HG02759 (cell line): ENCODE measurements around the gene ERN1.
"Not testable (repeated sequence)": the region's sequence is repeated elsewhere in the genome, so short reads cannot be mapped to it uniquely, and the experiment has no call there.

ENCODE experiments used
- ATAC-seq: cut with Tn5 transposase; IDR thresholded peaks from one replicate; pipeline ENCODE4 v1.9.1; 2021; ENCODE audit warnings: mild to moderate bottlenecking, moderate library complexity; ENCODE audit not compliant: unreplicated experiment

ERN1 gene

DNA sequence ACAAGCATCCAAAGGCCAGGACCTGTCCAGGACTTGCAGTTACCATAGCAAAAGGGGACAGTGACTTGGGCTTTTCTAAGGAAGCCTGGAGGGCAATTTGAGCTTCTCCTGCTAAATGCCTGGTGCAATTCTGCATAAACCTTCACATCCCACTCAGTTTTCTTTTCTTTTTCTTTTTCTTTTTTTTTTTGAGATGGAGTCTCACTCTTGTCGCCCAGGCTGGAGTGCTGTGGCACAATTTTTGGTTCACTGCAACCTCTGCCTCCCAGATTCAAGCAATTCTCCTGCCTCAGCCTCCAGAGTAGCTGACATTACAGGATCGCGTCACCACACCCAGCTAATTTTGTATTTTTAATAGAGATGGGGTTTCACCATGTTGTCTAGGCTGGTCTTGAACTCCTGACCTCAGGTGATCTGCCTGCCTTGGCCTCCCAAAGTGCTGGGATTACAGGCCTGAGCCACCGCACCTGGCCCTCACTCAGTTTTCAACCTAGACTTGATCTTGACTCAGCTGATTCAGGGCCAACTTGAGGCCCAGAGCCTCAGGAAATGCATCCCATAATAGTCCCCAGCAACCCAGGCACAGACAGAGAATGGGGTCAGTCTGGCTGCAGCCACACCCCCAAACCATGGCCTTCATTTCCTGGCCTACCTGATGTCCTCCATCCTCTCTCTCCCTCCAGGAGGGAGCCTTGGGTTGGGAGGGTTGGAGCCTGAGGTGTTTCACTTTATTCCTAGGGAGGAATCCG, 122.7 kb downstream of the ERN1 start:
- ATAC-seq, result not testable (repeated sequence)

DNA sequence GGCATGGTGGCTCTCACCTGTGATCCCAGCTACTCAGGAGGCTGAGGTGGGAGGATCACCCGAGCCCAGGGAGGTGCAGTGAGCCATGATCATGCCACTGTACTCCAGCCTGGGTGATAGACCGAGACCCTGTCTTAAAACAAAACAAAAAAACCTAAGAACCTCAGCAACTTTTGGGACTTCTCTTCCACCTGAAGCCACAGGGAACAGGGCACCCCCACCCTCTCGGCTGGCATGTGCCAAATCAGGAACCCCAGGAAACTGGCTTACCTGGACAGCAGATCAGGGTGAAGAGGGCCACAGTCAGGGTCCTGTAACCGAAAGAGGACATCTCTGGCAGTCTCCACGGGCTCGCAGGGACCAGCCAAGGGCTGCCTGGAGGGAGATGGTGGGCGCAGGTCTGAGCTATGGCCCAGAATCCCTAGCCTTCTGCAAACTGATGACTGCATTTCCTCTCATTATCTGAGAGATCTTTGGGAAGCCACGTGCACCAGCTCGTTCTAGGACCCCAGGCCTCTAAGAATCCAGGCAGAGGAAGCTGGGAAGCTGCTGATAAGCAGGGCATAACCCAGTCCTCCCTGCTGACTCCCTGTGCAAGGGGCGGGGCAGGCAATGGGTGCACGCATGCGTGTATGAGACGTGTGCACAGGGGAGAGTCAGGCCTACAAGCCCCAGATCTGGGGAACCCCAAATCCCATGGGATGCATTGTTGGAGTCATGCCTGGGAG, 123.4 kb downstream of the ERN1 start:
- no peak for ATAC-seq

DNA sequence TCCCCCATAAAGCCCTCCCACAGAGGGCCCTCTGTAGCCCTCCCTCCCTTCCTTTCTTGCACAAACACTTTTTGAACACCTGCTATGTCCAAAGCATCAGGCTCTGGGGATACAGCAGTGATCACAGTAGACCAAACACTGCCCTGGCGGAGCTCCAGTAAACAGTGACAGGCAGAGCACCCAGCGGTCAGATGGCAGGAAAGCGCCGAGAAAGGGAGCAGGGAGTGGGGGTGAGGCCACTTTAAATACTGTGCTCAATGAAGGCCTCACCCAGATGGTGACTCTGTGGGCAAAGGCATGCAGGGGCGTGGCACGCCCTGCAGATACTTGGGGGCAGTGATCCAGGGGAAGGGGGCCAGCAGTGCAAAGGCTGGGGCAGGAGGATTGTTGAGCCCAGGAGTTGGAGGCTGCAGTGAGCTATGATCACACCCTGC, 124.2 kb downstream of the ERN1 start:
- no peak for ATAC-seq

DNA sequence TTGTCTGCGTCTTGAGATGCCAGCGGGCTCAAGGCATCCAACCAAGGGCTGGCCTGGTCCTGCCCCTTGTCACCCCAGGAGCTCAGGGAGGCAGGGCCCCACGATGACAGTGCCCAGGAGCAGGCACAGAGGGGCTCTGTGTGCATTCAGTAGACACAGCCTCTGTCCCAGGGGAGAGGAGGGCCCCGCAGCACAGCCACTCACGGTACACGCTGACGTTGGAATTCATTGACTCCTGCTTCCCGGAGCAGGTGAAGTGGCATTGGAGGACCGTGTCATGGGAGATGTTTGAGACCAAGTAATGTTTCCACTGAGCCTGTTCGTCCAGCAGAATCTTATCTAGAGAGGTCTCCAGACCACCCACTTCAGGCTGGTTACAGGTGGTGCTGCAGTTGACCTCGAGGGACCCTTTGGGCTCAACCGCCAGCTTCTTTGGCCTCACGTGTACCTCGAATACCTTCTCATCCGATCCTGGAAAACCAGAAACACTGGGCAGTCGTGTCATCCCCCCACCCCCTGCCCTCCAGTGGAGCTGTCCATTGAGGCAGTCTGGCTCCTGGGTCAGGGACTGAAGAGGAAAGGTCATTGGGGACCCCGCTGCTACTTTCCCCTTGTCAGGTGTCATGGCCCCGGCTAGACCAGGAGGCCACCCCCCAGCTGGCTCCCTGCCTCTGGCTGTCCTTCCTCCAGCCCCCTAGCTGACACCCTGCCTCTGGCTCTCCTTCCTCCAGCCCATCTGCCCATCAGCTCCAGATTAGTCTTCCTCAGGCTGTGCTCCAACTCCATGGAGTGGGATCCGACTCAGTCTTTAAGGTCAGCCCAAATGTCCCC, 124.8 kb downstream of the ERN1 start:
- ATAC-seq, result no peak

DNA sequence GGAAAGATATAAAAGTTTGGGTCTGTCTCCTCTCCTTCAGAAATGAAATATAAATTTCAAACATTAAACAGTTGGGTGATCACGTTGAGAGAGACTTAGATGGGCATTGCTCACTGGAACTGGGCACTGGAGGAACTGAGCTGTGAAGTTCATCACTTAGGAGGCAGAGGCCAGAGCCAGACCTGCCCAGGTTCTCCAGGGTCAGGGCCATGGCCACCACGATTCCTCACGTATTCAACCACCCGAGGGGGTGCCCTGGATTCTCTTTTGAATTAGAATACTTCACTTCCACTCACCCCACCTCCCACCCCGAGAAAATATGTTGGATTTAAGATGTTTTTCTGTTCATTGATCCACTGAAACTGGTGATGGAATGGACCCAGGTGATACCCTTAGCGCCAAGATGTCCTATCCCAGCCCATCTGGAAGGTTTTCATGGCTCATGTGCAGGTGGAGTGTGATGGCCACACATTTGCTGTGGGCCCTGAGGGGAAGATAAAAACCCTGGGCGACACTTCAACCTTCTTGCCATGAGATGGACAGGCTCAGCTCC, 125.7 kb downstream of the ERN1 start:
- no peak for ATAC-seq

DNA sequence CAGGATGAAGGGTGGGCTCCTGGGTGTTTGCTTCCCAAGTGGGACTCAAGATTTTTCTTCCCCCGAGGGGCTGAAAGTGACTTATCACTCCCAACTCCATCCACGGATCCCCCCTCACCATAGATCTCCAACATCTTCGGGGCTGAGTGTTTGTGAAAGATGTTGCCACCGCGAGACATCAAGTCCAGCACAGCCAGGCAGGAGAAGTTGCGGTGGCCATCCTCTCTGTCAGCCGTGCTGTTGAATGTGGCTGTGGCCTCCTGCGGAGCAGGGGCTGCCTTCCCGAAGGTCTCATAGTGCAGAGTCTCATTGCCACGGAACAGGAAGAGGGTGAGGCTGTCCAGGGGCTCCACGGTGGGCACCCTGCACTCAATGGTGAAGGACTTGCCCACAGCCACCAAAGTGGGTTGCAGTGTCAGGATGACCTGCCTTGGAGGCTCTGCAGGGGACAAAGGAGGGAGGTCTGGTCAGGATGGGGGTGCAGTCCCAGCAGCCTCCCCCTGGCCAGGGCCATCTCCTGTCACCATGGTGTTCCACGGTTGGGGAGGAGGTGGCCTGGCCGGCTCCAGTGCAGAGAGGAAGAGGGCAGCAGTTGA, 126.3 kb downstream of the ERN1 start:
- ATAC-seq, result no peak

DNA sequence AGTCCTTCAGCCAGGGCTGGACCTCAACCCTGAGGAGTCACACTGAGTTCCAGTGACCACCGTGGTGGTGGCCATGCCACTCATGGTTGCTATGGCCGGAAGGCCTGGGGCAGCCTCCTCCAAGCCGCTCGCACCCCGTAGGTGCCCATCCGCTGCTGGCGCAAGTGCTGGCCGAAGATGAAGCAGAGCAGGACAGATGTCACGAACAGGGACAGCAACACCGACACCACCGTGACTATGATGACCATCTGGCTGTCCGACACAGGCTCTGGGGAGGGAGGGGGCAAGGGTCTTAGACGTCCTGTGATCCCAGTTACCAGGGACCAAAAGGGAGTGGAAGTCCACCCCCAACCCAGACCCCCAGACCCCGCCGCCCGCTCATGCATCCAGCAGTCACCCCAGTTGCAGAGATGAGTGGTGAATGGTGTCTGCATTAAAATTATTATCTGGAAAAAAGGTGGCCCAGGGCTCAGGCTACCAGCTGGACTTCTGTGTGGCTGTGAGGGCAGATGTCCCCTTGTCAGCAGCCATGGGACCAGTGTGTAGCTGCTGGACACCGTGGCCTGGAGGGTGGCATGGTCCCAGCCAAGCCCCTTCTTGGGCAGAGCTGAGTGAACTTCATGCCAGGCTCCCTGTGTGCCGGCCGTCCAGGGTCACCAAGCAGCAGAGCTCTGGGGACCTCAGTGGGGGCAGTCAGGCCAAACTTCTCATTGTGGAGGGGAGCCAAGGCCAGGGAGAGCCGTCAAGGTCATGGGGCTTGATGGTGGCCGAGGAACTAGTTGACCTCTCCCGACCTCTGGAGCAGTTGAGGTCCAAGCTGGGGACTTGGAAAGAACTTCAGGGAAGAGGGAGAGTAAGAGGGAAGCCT, 127.1 kb downstream of the ERN1 start:
- ATAC-seq, result no peak

DNA sequence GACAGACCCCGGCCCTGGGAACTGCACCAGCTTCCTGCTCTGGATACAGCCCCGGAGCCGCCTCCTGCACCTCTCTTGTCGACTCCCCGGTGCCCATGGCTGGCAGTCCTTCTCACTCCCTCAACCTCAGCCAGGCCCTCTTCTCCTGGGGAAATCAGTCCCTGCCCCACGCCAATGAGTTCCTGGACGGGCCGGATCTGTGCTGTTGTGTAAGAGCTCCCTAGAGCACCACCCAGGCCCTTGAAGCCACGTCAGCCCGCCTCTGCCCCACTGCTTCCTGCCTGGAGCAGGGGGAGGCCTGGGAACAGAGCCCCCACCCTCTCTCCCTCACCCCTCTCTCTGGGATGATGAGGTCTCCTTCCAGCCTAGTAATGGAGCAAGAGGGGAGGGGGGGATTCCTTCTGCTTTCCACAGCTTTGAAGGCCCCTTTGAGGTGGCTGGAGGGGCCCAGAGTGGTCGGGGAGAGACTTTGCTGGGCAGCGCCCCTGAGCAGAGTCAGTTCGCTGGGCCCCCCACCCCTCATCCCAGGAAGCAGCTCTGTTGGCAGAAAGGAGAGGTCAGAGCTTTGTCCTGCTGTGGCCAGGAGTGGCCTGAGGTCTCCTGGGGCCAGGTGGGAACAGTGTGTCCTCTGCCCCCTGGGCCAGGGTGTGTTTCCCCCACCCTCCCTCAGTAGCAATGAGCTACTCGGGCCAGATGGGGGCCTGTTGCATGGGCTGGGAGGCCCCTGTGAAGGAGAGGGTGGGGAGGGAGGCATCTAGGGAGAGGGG, 128.0 kb downstream of the ERN1 start:
- ATAC-seq, result no peak

DNA sequence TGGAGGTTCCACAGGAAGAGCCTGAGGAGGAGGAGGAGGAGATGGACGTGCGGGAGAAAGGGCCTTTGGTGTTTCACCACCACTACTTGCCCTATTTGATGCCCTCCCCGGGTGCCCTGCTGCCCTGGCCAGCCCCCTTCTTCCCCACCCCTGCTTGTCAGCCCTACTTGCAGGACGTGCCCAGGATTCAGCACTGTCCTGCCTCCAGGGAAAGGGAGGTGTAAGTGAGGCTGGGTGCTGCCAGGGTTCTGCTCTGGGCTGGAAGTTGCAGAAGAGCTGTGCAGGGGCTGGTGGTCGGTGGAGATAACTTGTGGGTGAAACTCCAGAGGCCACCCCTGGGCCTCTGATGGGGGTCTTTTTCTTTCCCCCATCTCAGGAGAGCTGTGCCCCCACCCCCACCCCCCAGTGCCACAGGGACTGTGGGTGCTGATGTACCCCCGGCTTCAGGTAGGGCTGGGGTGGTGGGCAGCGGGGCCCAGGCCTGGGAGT, 128.8 kb downstream of the ERN1 start:
- no peak for ATAC-seq

DNA sequence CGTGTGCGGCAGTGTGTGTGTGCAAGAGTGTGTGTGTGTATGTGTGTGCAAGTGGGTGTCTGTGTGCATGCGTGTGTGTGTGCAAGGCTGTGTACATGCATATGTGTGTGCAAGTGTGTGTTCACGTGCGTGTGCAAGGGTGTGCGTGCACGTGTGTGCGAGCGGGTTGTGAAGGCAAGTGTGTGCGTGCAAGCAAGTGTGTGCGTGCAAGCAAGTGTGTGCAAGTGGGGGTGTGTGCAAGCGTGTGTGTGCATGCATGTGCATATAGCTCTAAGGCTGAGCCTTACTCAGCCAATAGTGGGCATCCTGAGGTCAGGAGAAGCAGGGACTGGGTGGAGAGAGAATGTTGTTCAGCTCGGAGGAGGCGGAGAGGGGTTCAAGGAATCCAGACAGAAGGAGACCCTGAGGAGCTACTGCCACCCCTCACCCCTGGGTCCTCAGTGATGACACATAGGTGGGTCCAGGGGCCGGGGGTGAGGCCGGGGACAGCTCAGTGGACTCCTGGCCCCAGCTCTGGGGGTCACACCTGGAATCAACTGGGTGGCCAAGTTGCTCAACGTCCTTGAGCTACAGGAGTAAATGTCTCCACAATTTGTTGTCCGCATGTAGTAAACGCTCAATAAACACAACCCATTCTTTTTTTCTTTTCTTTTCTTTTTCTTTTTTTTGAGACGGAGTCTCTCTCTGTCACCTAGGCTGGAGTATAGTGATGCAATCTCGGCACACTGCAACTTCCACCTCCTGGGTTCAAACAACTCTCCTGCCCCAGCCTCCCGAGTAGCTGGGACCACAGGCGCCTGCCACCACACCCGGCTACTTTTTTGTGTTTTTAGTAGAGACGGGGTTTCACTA, 130.0 kb downstream of the ERN1 start:
- ATAC-seq, result no peak

DNA sequence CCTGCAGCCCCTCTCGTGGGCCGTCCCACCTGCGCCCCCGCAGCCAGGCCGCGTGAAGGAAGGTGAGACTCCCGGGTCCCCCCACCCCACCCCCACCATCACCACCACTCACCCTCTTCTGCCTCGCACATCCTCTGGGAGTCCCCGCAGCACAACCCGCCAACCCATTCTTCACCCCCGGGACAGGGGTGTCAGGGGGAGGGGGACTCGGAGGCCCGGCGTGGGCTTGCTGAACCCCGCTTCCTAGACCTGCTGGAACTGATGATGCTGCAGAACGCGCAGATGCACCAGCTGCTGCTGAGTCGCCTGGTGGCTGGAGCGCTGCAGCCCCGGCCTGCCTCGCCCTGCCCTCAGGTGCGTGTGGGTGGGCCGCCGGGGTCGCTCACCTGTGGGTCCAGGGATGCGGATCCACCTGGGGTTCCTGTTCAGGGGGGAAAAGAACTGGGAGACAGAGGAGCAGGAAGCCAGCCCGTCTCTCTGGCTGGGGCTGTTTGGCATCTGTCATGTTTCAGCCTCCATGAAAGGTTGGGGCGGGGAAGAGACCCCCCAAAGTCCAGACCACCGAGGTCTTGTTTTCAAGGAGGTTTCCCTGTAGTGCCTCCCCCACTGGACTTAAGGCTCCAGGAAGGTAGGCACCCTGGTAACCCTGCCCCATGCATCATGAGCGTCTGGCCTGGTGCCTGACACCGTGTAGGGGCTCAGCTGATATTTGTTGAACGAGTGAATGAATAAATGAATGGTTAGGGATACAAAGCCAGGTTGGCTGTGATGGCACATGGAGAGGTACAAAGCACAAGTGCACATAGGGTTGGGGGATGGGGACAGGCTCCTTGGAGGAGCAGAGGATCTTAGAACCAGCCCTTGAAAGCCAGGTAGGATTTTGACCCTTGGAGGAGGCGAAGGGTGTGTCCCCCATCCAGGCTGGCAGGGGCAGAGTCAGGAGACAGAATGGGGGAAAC, 130.9 kb downstream of the ERN1 start:
- ATAC-seq, result no peak

DNA sequence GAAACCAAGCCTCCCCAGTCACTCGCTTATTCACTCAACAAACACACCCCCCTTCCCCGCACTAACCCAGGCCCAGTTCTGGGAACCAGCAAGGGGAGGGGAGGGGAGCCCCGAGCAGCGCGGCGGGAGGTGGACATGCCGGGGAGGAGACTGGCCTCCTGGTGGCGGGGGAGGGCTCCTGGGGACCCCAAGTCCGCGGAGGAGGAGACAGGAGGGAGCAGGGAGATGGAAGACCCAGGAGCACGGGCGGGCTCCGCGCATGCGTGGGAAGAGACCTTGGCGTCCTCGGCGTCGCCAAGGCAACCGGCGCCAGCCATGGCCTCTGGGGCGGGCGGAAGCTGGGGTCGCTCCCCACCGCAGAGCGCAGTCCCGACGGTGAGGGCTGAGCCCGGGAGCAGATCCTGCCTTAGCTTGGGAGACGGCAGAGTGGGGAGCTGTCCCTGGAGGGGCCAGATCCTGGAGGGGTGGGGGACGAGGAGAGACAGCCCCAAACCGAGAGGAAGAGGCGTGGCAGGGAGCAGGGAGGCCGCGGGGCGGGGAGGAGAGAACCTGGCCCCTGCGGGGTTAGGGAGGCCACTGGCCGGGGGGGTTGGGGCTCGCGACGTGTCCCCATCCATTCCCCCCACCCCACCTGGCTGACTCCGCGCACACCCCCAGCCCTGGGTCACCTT, 131.8 kb downstream of the ERN1 start, which contains the start of gene PRR29:
TSS of gene PRR29 (plus strand) at position 302 of the 671 bp plus-strand sequence. CDS start at position 316, 14 bp downstream.
- ATAC-seq, result peak; percentile 85

DNA sequence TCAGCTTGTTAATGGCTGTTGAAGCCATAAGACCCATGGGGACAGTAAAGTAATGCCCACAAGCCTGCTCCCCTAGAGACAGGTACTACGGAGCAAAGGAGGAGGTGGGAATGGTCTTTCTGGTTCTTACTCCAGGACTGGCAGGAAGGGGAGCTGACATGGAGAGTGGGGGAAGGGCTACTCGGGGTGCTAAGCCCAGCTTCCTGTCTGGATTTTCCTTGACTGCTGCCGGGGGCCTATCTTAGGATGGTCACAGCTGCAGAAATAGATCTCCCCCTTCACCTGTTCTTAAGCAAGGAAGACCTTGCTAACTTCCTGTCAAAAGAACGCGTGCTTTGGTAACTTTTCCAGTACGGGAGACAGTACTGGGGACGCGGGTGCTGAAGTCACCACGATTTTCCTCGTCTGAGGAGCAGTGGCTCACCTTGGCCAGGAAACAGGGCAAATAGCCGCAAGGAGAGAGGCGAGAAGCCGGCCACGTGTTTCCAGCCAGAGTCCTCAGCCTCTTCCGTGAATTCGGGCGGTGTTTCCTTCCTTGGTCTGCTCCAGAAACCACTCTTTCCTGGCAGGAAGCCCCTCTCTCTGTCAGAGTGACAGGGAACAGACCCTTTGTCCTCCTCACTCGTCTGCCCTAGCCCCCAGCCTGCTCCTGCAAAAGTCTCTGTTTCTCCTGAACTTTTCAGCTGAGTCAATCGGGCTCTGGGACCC, 132.4 kb downstream of the ERN1 start:
- ATAC-seq, result no peak

DNA sequence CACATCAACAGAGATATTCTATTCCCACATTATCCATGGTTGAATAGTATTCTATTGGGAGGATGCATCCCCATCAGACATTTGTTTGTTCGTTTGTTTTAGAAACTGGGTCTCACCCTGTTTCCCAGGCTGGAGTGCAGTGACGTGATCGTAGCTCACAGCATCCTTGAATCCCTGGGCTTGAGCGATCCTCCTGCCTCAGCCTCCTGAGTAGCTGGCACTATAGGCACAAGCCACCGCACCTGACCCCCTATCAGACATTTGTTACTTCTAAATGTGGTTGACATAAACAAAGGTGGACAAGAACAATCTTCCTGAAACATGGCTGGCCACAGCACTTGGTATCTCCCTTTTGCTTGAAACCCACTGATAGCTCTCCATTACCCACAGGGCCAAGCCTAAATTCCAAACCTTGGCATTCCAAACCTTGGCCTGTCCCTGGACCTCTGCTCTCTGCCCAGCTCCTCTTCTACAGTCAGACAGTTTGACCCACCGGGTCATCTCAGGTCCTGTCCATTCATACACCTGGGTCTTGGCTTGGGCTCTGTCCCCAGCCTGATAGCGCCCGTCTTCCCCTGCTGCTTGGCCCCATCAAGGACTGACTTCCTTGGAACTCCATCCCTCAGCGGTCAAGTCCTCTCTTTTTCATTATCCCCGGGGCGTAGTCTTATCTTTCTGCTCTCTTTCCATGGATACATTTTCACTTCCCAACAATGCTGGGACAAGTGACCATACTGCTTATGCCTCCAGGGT, 133.3 kb downstream of the ERN1 start:
- no peak for ATAC-seq

DNA sequence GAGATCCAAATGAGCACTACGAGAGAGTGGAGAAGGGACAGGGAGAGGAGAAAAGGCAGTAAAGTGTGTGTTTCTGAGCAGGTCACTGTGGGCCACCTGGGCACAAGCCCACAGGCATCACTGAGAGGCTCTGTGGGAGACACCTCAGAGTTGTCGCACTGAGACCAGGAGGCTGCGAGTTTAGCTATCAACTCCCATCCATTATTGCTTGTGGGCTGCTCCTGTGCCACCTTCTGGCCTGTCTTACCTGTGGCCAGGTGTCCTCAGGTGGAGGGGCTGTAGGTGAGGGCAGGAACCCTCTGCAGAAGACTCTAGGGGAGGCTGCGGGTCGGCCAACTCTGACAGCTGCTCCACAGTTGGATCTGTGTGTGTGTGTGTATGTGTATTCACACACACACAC, 134.3 kb downstream of the ERN1 start:
- ATAC-seq, result no peak
